H9 (cell line): ENCODE results near the gene SEBOX. TPM values are rescaled to one million over a fixed set of nuclear protein-coding genes. Genes with fewer than 3 reads are reported as not detected.

Experiments used
- DNase-seq: peaks from one replicate; pipeline ENCODE4 v3.0.0-alpha.2; 2017
- H2AFZ ChIP-seq: one replicate; pipeline ENCODE4 v1.6.1; 2013; ENCODE audit warnings: mild to moderate bottlenecking, low read length, control low read depth, moderate library complexity
- H2AK5ac ChIP-seq: 2 replicates; pipeline ENCODE4 v1.6.1; 2013; ENCODE audit warnings: low read length, control low read depth, mixed read lengths; ENCODE audit not compliant: insufficient read length
- H2BK120ac ChIP-seq: one replicate; pipeline ENCODE4 v1.6.1; 2013; ENCODE audit warnings: low read depth, mild to moderate bottlenecking, low read length, control low read depth, inconsistent platforms; ENCODE audit not compliant: poor library complexity, severe bottlenecking
- H2BK12ac ChIP-seq: 2 replicates; pipeline ENCODE4 v1.6.1; 2013; ENCODE audit warnings: low read length, control low read depth, mixed read lengths, low read depth; ENCODE audit not compliant: insufficient read length
- H2BK15ac ChIP-seq: 2 replicates; pipeline ENCODE4 v1.6.1; 2013; ENCODE audit warnings: low read depth, low read length, control low read depth
- H2BK20ac ChIP-seq: one replicate; pipeline ENCODE4 v1.6.1; 2013; ENCODE audit warnings: low read depth, mild to moderate bottlenecking, low read length, control low read depth, inconsistent platforms; ENCODE audit not compliant: poor library complexity, severe bottlenecking
- H2BK5ac ChIP-seq: 2 replicates; pipeline ENCODE4 v1.6.1; 2013; ENCODE audit warnings: low read length, control low read depth, mixed read lengths; ENCODE audit not compliant: insufficient read length
- H3K14ac ChIP-seq: 2 replicates; pipeline ENCODE4 v1.6.1; 2013; ENCODE audit warnings: low read length, control low read depth; ENCODE audit not compliant: insufficient read depth
- H3K18ac ChIP-seq: 2 replicates; pipeline ENCODE4 v1.6.1; 2013; ENCODE audit warnings: low read depth, mild to moderate bottlenecking, mixed read lengths, low read length, control low read depth; ENCODE audit not compliant: insufficient read length
- H3K23ac ChIP-seq: 2 replicates; pipeline ENCODE4 v1.6.1; 2013; ENCODE audit warnings: low read length, control low read depth, mixed read lengths, low read depth; ENCODE audit not compliant: insufficient read length
- H3K23me2 ChIP-seq: 2 replicates; pipeline ENCODE4 v1.6.1; 2013; ENCODE audit warnings: low read depth, mild to moderate bottlenecking, mixed read lengths, low read length, control low read depth; ENCODE audit not compliant: insufficient read length, poor library complexity, severe bottlenecking
- H3K27ac ChIP-seq: 2 replicates; pipeline ENCODE4 v1.5.1; 2013; ENCODE audit warnings: low read length, control low read depth, mixed read lengths, low read depth; ENCODE audit not compliant: insufficient read length
- H3K27me3 ChIP-seq: 2 replicates; pipeline ENCODE4 v1.6.1; 2013; ENCODE audit warnings: low read length, control low read depth, inconsistent platforms; ENCODE audit not compliant: insufficient read depth
- H3K4ac ChIP-seq: 2 replicates; pipeline ENCODE4 v1.6.1; 2013; ENCODE audit warnings: low read depth, mild to moderate bottlenecking, control low read depth, inconsistent platforms, low read length, moderate library complexity
- H3K4me1 ChIP-seq: 2 replicates; pipeline ENCODE4 v1.6.1; 2013; ENCODE audit warnings: low read length, control low read depth, inconsistent platforms; ENCODE audit not compliant: insufficient read depth
- H3K4me2 ChIP-seq: 2 replicates; pipeline ENCODE4 v1.6.1; 2013; ENCODE audit warnings: low read length, control low read depth, mixed read lengths; ENCODE audit not compliant: insufficient read length, insufficient read depth
- H3K56ac ChIP-seq: 2 replicates; pipeline ENCODE4 v1.6.1; 2013; ENCODE audit warnings: low read depth, mild to moderate bottlenecking, mixed read lengths, low read length, control low read depth; ENCODE audit not compliant: insufficient read length
- H3K79me1 ChIP-seq: 2 replicates; pipeline ENCODE4 v1.6.1; 2013; ENCODE audit warnings: low read depth, mild to moderate bottlenecking, moderate library complexity, low read length, control low read depth, inconsistent platforms; ENCODE audit not compliant: insufficient read depth, poor library complexity, severe bottlenecking
- H3K79me2 ChIP-seq: 2 replicates; pipeline ENCODE4 v1.6.1; 2013; ENCODE audit warnings: low read length, control low read depth, inconsistent platforms; ENCODE audit not compliant: insufficient read depth
- H3K9ac ChIP-seq: 2 replicates; pipeline ENCODE4 v1.6.1; 2013; ENCODE audit warnings: low read length, control low read depth, mixed read lengths; ENCODE audit not compliant: insufficient read length; ENCODE audit errors: extremely low read depth
- H3K9me3 ChIP-seq: one replicate; pipeline ENCODE4 v1.6.1; 2013; ENCODE audit warnings: low read depth, low read length, inconsistent platforms; ENCODE audit not compliant: control insufficient read depth
- H3T11ph ChIP-seq: one replicate; pipeline ENCODE4 v1.6.1; 2013; ENCODE audit warnings: mild to moderate bottlenecking, low read length, control low read depth, inconsistent platforms
- H4K20me1 ChIP-seq: one replicate; pipeline ENCODE4 v1.6.1; 2013; ENCODE audit not compliant: control insufficient read depth, insufficient read length, insufficient read depth
- H4K5ac ChIP-seq: 2 replicates; pipeline ENCODE4 v1.6.1; 2013; ENCODE audit warnings: low read depth, mild to moderate bottlenecking, mixed read lengths, low read length, control low read depth; ENCODE audit not compliant: insufficient read length
- H4K8ac ChIP-seq: replicated peaks from 2 replicates; pipeline ENCODE4 v1.6.1; 2013; ENCODE audit warnings: low read length, control low read depth, mixed read lengths, low read depth; ENCODE audit not compliant: insufficient read length
- H4K91ac ChIP-seq: 2 replicates; pipeline ENCODE4 v1.6.1; 2013; ENCODE audit warnings: low read depth, mild to moderate bottlenecking, moderate library complexity, mixed read lengths, low read length, control low read depth; ENCODE audit not compliant: insufficient read length
- H3K27ac Mint-ChIP-seq, 3 experiments: 2 replicates in 2 of 3; 3 replicates in 1 of 3; pipeline ENCODE4 v1.8.0; 2020 to 2021; ENCODE audit warnings: mixed read lengths in 3 of 3, mild to moderate bottlenecking in 1 of 3, moderate library complexity in 1 of 3
- H3K27me3 Mint-ChIP-seq: 2 replicates; pipeline ENCODE4 v1.8.0; 2021; ENCODE audit warnings: low read depth, mild to moderate bottlenecking, moderate library complexity, mixed read lengths
- H3K36me3 Mint-ChIP-seq, 3 experiments: 2 replicates in 2 of 3; 3 replicates in 1 of 3; pipeline ENCODE4 v1.8.0; 2020 to 2021; ENCODE audit warnings: low read depth in 3 of 3, mixed read lengths in 3 of 3; ENCODE audit not compliant: insufficient read depth in 1 of 3
- H3K4me1 Mint-ChIP-seq, 2 experiments: 2 replicates each; pipeline ENCODE4 v1.8.0; 2020; ENCODE audit warnings: mixed read lengths in 2 of 2
- H3K4me3 Mint-ChIP-seq, 2 experiments: 2 replicates in 1 of 2; 3 replicates in 1 of 2; pipeline ENCODE4 v1.8.0; 2020 to 2021; ENCODE audit warnings: mild to moderate bottlenecking in 2 of 2, mixed read lengths in 2 of 2, moderate library complexity in 1 of 2
- H3K9me3 Mint-ChIP-seq, 2 experiments: 2 replicates in 1 of 2; 3 replicates in 1 of 2; pipeline ENCODE4 v1.8.0; 2020; ENCODE audit warnings: mild to moderate bottlenecking in 2 of 2, mixed read lengths in 2 of 2, moderate library complexity in 1 of 2
- CTCF ChIP-seq: fragments of 200-600 bp; sonication (generic); conservative IDR thresholded peaks from 3 replicates; pipeline ENCODE4 v1.8.0; 2021; ENCODE audit warnings: antibody characterized with exemption, mild to moderate bottlenecking
- WGBS: extraction: QIAGEN DNeasy Blood & Tissue Kit; methylation state at CpG from one replicate; pipeline ENCODE4 v1.1.7; 2013; ENCODE audit warnings: missing lambda C conversion rate, low lambda C conversion rate, mixed read lengths; ENCODE audit not compliant: insufficient read length; ENCODE audit errors: extremely low coverage; 5-methylcytosine and 5-hydroxymethylcytosine counted together
- total RNA-seq: library from RNA; stranded (reverse); gene quantifications from 2 replicates; pipeline ENCODE4 v1.2.1, GENCODE V29; 2021

SEBOX gene
- total RNA-seq, 1 experiment from 2014 or later: not detected

GRCh38 chr17:28405632-28406472 lies 40.9 kb upstream of the SEBOX start, which contains the start of gene SLC46A1:
SLC46A1 (minus strand) TSS chr17:28406212; CDS start chr17:28406114, 98 bp downstream.
- no peak within 1 kb of the TSS for H3T11ph ChIP-seq
- TF ChIP-seq CTCF: no peak
- H3K23me2 ChIP-seq: peaks cover 9% of the 10 kb centered on the region
- no peak within 1 kb of the TSS for H3K56ac ChIP-seq
- DNase-seq: peak; percentile 89
- WGBS: no CpG with 5 or more reads among the region's 70 CpGs
- peak within 1 kb of the TSS in 2 of 3 experiments; percentile 44 to 88; a peak in 2 of 7 replicates for H3K27ac Mint-ChIP-seq
- H4K91ac ChIP-seq: no peak within 1 kb of the TSS
- no peak within 1 kb of the TSS for H2BK20ac ChIP-seq
- peak within 1 kb of the TSS; percentile 39 for H3K4me2 ChIP-seq
- H3K79me2 ChIP-seq: no peaks in the 10 kb centered on the region
- no peaks in the 10 kb centered on the region; the same call in 1 of the 2 replicates for H3K27me3 ChIP-seq
- peak within 1 kb of the TSS; percentile 68 to 85 for H3K4me3 Mint-ChIP-seq
- H4K20me1 ChIP-seq: no peaks in the 10 kb centered on the region
- no peaks in the 10 kb centered on the region for H3K79me1 ChIP-seq
- no peak within 1 kb of the TSS for H2BK12ac ChIP-seq
- no peak within 1 kb of the TSS for H4K5ac ChIP-seq
- H3K14ac ChIP-seq: peak within 1 kb of the TSS; percentile 46
- peaks cover 64 to 69% of the 10 kb centered on the region in 2 experiments for H3K4me1 Mint-ChIP-seq
- H2BK5ac ChIP-seq: no peak within 1 kb of the TSS
- H2AK5ac ChIP-seq: no peak within 1 kb of the TSS
- H2BK120ac ChIP-seq: no peak within 1 kb of the TSS
- peak within 1 kb of the TSS; percentile 41 for H3K18ac ChIP-seq
- H3K27me3 Mint-ChIP-seq: peaks cover 57% of the 10 kb centered on the region
- H3K9ac ChIP-seq: peak within 1 kb of the TSS; percentile 29
- H3K23ac ChIP-seq: no peak within 1 kb of the TSS
- H3K9me3 Mint-ChIP-seq: no peaks in the 10 kb centered on the region
- H3K9me3 ChIP-seq: no peaks in the 10 kb centered on the region
- no peak within 1 kb of the TSS for H3K27ac ChIP-seq
- peaks cover 0 to 6% (median 0%) of the 10 kb centered on the region in 3 experiments; a peak in 2 of 7 replicates for H3K36me3 Mint-ChIP-seq
- no peak within 1 kb of the TSS for H2AFZ ChIP-seq
- peaks cover 15% of the 10 kb centered on the region; the same call in 1 of the 2 replicates for H3K4me1 ChIP-seq
- H3K4ac ChIP-seq: no peak within 1 kb of the TSS
- no peak within 1 kb of the TSS for H2BK15ac ChIP-seq
- no peak within 1 kb of the TSS for H4K8ac ChIP-seq
